CD4-positive, CD25-positive, alpha-beta regulatory T cell (primary cell): ENCODE measurements around the gene ALKBH8. TPM values are rescaled to one million over a fixed set of nuclear protein-coding genes. Genes with fewer than 3 reads are reported as not detected.
"Not testable (repeated sequence)": the region's sequence is repeated elsewhere in the genome, so short reads cannot be mapped to it uniquely, and the experiment has no call there.

ENCODE experiments used
- ATAC-seq, 2 donors: fragments of 150-1000 bp; cut with Tn5 transposase; one replicate each; pipeline ENCODE4 v1.10.0; 2021; ENCODE audit warnings: low read depth in 2 of 2, moderate number of reproducible peaks in 2 of 2, moderate library complexity in 1 of 2
- DNase-seq, 3 donors: peaks; one replicate each; pipeline versions ENCODE4 v3.0.0 to v3.0.0-alpha.2; 2012 to 2022; ENCODE audit warnings: mixed read lengths in 1 of 3
- H3K27ac ChIP-seq: one replicate; pipeline ENCODE4 v1.7.0; 2013; ENCODE audit warnings: mild to moderate bottlenecking, low read length; ENCODE audit not compliant: insufficient read depth, poor library complexity, severe bottlenecking
- H3K27me3 ChIP-seq: one replicate; pipeline ENCODE4 v1.7.0; 2013; ENCODE audit warnings: low read length; ENCODE audit not compliant: control insufficient read depth, insufficient read depth
- H3K36me3 ChIP-seq: one replicate; pipeline ENCODE4 v1.7.0; 2013; ENCODE audit warnings: mild to moderate bottlenecking, low read length, moderate library complexity; ENCODE audit not compliant: control insufficient read depth, insufficient read depth
- H3K4me1 ChIP-seq: 2 replicates; pipeline ENCODE4 v1.7.0; 2013; ENCODE audit warnings: mild to moderate bottlenecking, low read length; ENCODE audit not compliant: insufficient read depth, control insufficient read depth, poor library complexity, severe bottlenecking
- H3K4me3 ChIP-seq: one replicate; pipeline ENCODE4 v1.7.0; 2013; ENCODE audit warnings: low read depth, mild to moderate bottlenecking, low read length, moderate library complexity
- H3K9me3 ChIP-seq, 2 experiments: 1 replicate in 1 of 2; 2 replicates in 1 of 2; pipeline ENCODE4 v1.7.0; 2013; ENCODE audit warnings: low read length in 2 of 2, mild to moderate bottlenecking in 1 of 2, moderate library complexity in 1 of 2; ENCODE audit not compliant: control insufficient read depth in 2 of 2
- H3K27ac Mint-ChIP-seq, 3 donors: one replicate each; pipeline ENCODE4 v1.8.0; 2020 to 2022; ENCODE audit warnings: mild to moderate bottlenecking in 3 of 3, mixed read lengths in 3 of 3, moderate library complexity in 2 of 3
- H3K27me3 Mint-ChIP-seq: one replicate; pipeline ENCODE4 v1.8.0; 2022; ENCODE audit warnings: mild to moderate bottlenecking, mixed read lengths
- H3K36me3 Mint-ChIP-seq: one replicate; pipeline ENCODE4 v1.8.0; 2020; ENCODE audit warnings: mixed read lengths
- H3K4me1 Mint-ChIP-seq, 4 donors: one replicate each; pipeline ENCODE4 v1.8.0; 2020 to 2022; ENCODE audit warnings: mixed read lengths in 4 of 4, mild to moderate bottlenecking in 1 of 4
- H3K4me3 Mint-ChIP-seq, 4 donors: one replicate each; pipeline ENCODE4 v1.8.0; 2020 to 2022; ENCODE audit warnings: mild to moderate bottlenecking in 4 of 4, mixed read lengths in 4 of 4, moderate library complexity in 3 of 4
- H3K9me3 Mint-ChIP-seq, 7 donors: one replicate each; pipeline ENCODE4 v1.8.0; 2020 to 2022; ENCODE audit warnings: mixed read lengths in 7 of 7, mild to moderate bottlenecking in 3 of 7, moderate library complexity in 2 of 7
- polyA plus RNA-seq, 4 donors: library from polyadenylated mRNA; unstranded; fragments of 300-500 nt; fragmentation: Illumina TruSeq; gene quantifications; one replicate each; pipeline ENCODE4 v1.2.3, GENCODE V29; 2021
- total RNA-seq: library from RNA; stranded (reverse); gene quantifications from one replicate; pipeline ENCODE4 v1.2.3, GENCODE V29; 2022

ALKBH8 gene
- total and polyA plus RNA-seq, 5 donors from 2014 or later, result 5.8 to 11.8 (median 10.4) TPM

DNA sequence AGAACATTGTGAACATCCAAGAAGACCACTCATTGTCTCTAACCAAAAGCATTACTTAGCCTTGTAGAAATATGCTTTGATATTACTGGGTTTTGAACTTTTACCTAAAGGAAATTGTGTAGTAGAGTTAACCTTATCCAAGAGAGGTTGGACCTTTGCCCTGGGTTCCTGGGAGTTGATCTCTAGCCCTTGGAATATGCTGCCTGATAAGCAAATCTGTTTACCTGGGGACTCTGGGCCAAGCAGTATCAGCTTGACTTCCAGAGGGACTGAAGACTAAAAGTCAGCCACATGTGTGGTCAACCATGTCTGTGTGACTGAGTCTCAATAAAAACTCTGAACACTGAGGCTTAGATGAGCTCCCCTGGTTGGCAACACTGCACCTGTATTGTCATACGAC, 63.8 kb downstream of the ALKBH8 start:
- H3K9me3 ChIP-seq, result peaks cover 6 to 11% of the 10 kb centered on the region in 2 experiments

DNA sequence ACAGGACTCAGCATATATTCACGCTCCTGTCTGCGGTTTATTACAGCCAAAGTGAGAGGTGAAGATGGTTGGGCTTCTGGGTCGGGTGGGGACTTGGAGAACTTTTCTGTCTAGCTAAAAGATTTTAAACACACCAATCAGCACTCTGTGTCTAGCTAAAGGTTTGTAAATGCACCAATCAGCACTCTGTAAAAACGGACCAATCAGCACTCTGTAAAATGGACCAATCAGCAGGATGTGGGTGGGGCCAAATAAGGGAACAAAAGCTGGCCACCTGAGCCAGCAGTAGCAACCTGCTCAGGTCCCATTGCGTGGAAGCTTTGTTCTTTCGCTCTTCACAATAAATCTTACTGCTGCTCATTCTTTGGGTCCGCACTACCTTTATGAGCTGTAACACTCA, 68.2 kb downstream of the ALKBH8 start:
- H3K4me3 Mint-ChIP-seq, H3K27me3 ChIP-seq, H3K27ac ChIP-seq, DNase-seq, H3K4me3 ChIP-seq, H3K36me3 ChIP-seq, H3K27ac Mint-ChIP-seq, H3K9me3 ChIP-seq, H3K27me3 Mint-ChIP-seq, ATAC-seq, H3K4me1 Mint-ChIP-seq, H3K4me1 ChIP-seq: not testable (repeated sequence)
- peaks cover 20% of the 10 kb centered on the region for H3K36me3 Mint-ChIP-seq
- H3K9me3 Mint-ChIP-seq, result peaks cover 0 to 11% (median 2%) of the 10 kb centered on the region in 7 donors

More for the DNA sequence above, 63.8 kb downstream of the ALKBH8 start:
- peaks cover 60% of the 10 kb centered on the region for H3K36me3 Mint-ChIP-seq
- no peak overlapping the region for H3K4me3 Mint-ChIP-seq
- no peak overlapping the region for H3K4me3 ChIP-seq
- DNase-seq (no peak), ATAC-seq (no peak)
- peaks cover 38% of the 10 kb centered on the region for H3K36me3 ChIP-seq
- no peaks in the 10 kb centered on the region for H3K4me1 ChIP-seq
- peaks cover 0 to 22% (median 6%) of the 10 kb centered on the region in 7 donors for H3K9me3 Mint-ChIP-seq
- no peaks in the 10 kb centered on the region for H3K27me3 Mint-ChIP-seq
- H3K27ac Mint-ChIP-seq, result no peak overlapping the region
- peaks cover 0 to 13% (median under 1%) of the 10 kb centered on the region in 4 donors for H3K4me1 Mint-ChIP-seq
- H3K27ac ChIP-seq, result no peak overlapping the region
- H3K27me3 ChIP-seq, result no peaks in the 10 kb centered on the region

DNA sequence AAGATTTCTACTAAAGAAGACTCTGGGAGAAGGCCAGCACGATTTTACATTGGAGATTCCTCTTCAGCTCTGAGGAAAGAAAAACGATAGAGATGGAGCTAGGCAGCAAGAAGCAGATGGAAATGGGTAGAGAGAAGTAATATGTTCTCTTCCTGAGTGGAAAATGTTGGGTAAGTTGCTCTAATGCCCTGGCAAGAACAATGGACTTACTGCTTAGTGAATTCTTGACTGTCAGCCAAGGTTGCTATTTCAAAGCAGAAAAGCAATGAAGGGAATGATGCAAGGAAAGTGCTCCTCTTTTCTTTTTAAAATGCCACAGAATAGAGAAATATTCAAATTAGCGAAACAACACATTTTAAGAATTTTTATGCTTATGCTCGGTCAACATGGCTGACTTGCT, 69.5 kb downstream of the ALKBH8 start:
- Mint-ChIP-seq H3K4me1 (no peaks in the 10 kb centered on the region), H3K4me3 (no peak overlapping the region), H3K36me3 (peaks cover 9% of the 10 kb centered on the region), H3K9me3 (peaks cover 0 to 2% (median under 1%) of the 10 kb centered on the region in 7 donors), H3K27me3 (peaks cover 6% of the 10 kb centered on the region), H3K27ac (no peak overlapping the region)
- no peak overlapping the region for H3K4me3 ChIP-seq
- DNase-seq, result no peak
- H3K9me3 ChIP-seq, result no peaks in the 10 kb centered on the region
- no peaks in the 10 kb centered on the region for H3K36me3 ChIP-seq
- ATAC-seq, result no peak
- H3K4me1 ChIP-seq, result no peaks in the 10 kb centered on the region
- no peaks in the 10 kb centered on the region for H3K27me3 ChIP-seq
- no peak overlapping the region for H3K27ac ChIP-seq

DNA sequence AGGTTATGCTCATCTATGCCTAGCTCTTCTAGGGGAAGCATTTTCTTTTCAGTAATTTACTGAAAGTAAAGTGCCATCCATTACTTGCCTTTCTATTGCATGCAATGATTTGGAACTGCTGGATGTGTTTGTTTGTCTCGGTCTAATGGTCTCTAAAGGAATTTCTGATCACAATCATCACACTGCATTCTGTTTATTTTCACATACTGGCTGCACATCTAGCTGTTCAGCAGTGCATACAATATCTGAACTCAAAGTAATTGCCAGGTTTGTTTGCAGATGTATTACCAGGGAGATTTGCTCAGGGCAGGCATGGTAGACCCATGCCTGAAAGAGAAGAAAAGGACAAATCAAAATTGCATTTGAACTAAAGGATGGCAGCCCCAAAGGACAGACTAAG, 71.5 kb downstream of the ALKBH8 start:
- DNase-seq (no peak), ATAC-seq (no peak)
- no peak overlapping the region for H3K27ac ChIP-seq
- H3K9me3 Mint-ChIP-seq, result peaks cover 0 to 2% (median 0%) of the 10 kb centered on the region in 7 donors
- H3K36me3 Mint-ChIP-seq, result peaks cover 2% of the 10 kb centered on the region
- H3K4me3 ChIP-seq, result no peak overlapping the region
- H3K4me1 Mint-ChIP-seq, result no peaks in the 10 kb centered on the region
- H3K27me3 Mint-ChIP-seq, result peaks cover 9% of the 10 kb centered on the region
- no peaks in the 10 kb centered on the region for H3K36me3 ChIP-seq
- no peaks in the 10 kb centered on the region for H3K9me3 ChIP-seq
- H3K27ac Mint-ChIP-seq, result no peak overlapping the region
- H3K4me3 Mint-ChIP-seq, result no peak overlapping the region
- no peaks in the 10 kb centered on the region for H3K4me1 ChIP-seq
- no peaks in the 10 kb centered on the region for H3K27me3 ChIP-seq

DNA sequence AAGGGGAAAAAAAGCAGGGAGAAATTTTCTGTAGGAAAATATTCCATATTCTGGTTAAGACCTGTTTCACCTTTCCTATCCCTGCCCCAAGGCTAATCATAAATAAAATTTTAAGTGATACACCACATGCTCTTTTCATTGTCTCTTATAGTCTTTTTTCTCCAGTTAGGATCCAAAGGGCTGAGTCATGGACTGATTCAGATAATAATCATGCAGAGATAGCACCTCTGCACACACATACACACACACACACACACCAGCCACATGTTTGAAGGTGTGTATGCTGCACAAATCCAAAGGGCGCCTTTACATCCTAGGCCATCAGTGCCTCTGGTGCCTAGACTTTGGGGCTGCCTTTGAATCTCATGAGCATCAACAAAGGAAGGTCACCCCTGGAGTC, 72.4 kb downstream of the ALKBH8 start:
- Histone ChIP-seq H3K4me3 (no peak overlapping the region), H3K4me1 (no peaks in the 10 kb centered on the region), H3K9me3 (no peaks in the 10 kb centered on the region), H3K27ac (no peak overlapping the region), H3K27me3 (no peaks in the 10 kb centered on the region), H3K36me3 (no peaks in the 10 kb centered on the region)
- ATAC-seq, result no peak
- no peak for DNase-seq
- no peak overlapping the region for H3K4me3 Mint-ChIP-seq
- no peaks in the 10 kb centered on the region for H3K4me1 Mint-ChIP-seq
- H3K9me3 Mint-ChIP-seq, result peaks cover 0 to 4% (median 0%) of the 10 kb centered on the region in 7 donors
- H3K27me3 Mint-ChIP-seq, result peaks cover 10% of the 10 kb centered on the region
- no peaks in the 10 kb centered on the region for H3K36me3 Mint-ChIP-seq
- no peak overlapping the region for H3K27ac Mint-ChIP-seq

DNA sequence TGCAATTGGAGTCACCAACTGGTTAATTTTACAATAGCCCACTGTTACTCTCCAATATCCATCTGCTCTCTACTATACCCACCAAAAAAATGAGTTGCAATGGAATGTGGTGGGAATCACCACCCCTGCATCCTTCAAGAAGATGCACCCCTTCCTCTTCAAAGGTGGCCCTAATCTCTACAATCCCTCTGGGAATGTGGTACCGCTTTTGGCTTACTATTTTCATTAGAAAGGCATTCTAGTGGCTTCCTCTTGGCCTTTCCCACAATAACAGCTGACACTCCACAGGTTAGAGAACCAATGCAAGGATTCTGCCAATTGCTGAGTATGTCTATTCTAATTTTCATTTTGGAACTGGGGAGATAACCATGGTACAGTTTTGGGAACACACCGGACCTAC, 74.7 kb downstream of the ALKBH8 start:
- peaks cover 0 to 4% (median 0%) of the 10 kb centered on the region in 7 donors for H3K9me3 Mint-ChIP-seq
- H3K27me3 ChIP-seq, result peaks cover 2% of the 10 kb centered on the region
- no peaks in the 10 kb centered on the region for H3K4me1 ChIP-seq
- ATAC-seq, result no peak
- H3K27me3 Mint-ChIP-seq, result peaks cover 10% of the 10 kb centered on the region
- H3K27ac ChIP-seq, result no peak overlapping the region
- no peak for DNase-seq
- H3K27ac Mint-ChIP-seq, result no peak overlapping the region
- H3K4me3 ChIP-seq, result no peak overlapping the region
- H3K36me3 ChIP-seq, result no peaks in the 10 kb centered on the region
- H3K9me3 ChIP-seq, result no peaks in the 10 kb centered on the region
- no peaks in the 10 kb centered on the region for H3K36me3 Mint-ChIP-seq
- no peaks in the 10 kb centered on the region for H3K4me1 Mint-ChIP-seq
- H3K4me3 Mint-ChIP-seq, result no peak overlapping the region

DNA sequence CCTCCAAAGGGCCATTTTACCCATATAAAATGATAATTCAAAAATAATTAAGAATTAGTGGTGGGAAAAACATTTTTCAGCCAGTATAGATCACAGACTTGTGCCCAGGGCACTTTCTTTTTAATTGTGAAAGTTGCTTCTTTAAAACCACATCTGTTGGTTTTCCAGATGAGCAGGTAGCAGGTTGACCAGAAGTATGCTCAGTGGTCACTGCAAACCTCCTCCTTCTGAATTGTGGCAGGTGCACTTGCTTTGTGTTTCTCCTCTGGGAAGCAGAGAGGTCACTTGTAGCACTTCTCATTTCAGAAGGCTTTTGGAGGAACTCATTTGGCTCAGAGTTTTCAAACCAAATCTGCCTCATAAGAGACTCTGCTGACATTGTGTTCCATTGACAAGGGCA, 83.3 kb downstream of the ALKBH8 start:
- H3K27ac Mint-ChIP-seq, result no peak overlapping the region
- ATAC-seq, result no peak

DNA sequence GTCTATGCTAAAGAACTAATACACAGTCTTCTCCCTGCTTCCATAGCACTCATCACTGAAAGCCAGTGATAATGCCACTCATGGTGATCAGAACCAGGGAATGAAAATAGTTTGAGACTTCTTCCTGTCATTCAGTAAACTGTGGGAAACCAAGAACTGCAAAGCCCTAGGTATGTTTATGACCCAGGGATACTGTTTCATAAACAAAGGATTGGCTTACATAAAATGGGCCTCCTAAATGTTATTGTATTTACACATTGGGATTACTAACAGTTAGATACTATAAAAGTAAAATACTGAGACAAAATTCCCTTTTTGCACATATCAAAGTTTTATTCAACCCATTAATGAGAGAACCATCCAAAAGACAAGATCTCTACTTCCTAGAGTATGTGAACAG, 86.6 kb downstream of the ALKBH8 start:
- DNase-seq, result no peak
- H3K9me3 ChIP-seq, result no peaks in the 10 kb centered on the region
- ATAC-seq, result no peak
- H3K4me3 Mint-ChIP-seq, result no peak overlapping the region
- no peaks in the 10 kb centered on the region for H3K36me3 Mint-ChIP-seq
- H3K27ac Mint-ChIP-seq, result no peak overlapping the region
- H3K9me3 Mint-ChIP-seq, result no peaks in the 10 kb centered on the region
- H3K36me3 ChIP-seq, result no peaks in the 10 kb centered on the region
- H3K27me3 Mint-ChIP-seq, result peaks cover 44% of the 10 kb centered on the region
- H3K27me3 ChIP-seq, result peaks cover 11% of the 10 kb centered on the region
- H3K4me3 ChIP-seq, result no peak overlapping the region
- H3K27ac ChIP-seq, result no peak overlapping the region
- H3K4me1 Mint-ChIP-seq, result no peaks in the 10 kb centered on the region
- H3K4me1 ChIP-seq, result no peaks in the 10 kb centered on the region

More for the DNA sequence above, 83.3 kb downstream of the ALKBH8 start:
- Mint-ChIP-seq H3K36me3 (no peaks in the 10 kb centered on the region), H3K9me3 (peaks cover 0 to 4% (median 0%) of the 10 kb centered on the region in 7 donors), H3K4me1 (no peaks in the 10 kb centered on the region), H3K4me3 (no peak overlapping the region), H3K27me3 (peaks cover 38% of the 10 kb centered on the region)
- no peak overlapping the region for H3K4me3 ChIP-seq
- H3K4me1 ChIP-seq, result no peaks in the 10 kb centered on the region
- no peaks in the 10 kb centered on the region for H3K36me3 ChIP-seq
- H3K9me3 ChIP-seq, result no peaks in the 10 kb centered on the region
- no peak for DNase-seq
- no peak overlapping the region for H3K27ac ChIP-seq
- H3K27me3 ChIP-seq, result peaks cover 7% of the 10 kb centered on the region
